Measurements from ENCODE around the gene WDR44. TPM values are rescaled to one million over a fixed set of nuclear protein-coding genes. Genes with fewer than 3 reads are reported as not detected.

Gene WDR44
- total and polyA plus RNA-seq, 12 donors, result 3.8 to 15.7 (median 13.8) TPM

GRCh38 chrX:118360429-118361125 lies 14.7 kb downstream of the WDR44 start:
- ATAC-seq (no peak), DNase-seq (no peak)
- no peak for TF ChIP-seq CTCF (IDR thresholded peaks at IDR 0.05)
- Histone ChIP-seq H3K4me3 (no peak overlapping the region), H3K36me3 (no peaks in the 10 kb centered on the region), H3K27ac (no peak overlapping the region), H3K4me1 (peaks cover 0 to 44% (median 6%) of the 10 kb centered on the region in 9 donors), H3K9me3 (no peaks in the 10 kb centered on the region), H3K27me3 (no peaks in the 10 kb centered on the region)
- 54 to 56% methylated on average over 3 of the region's 3 CpGs for WGBS, 2 donors
- intact Hi-C loops (cut with DNase I), result no loop called here

- ATAC-seq (no peak), DNase-seq (no peak)
- H3K4me3 ChIP-seq, result no peak overlapping the region
- intact Hi-C loops (cut with DNase I), result no loop called here
- no peaks in the 10 kb centered on the region for H3K27me3 ChIP-seq
- no peak for TF ChIP-seq CTCF (IDR thresholded peaks at IDR 0.05)
- H3K27ac ChIP-seq, result no peak overlapping the region
- H3K9me3 ChIP-seq, result no peaks in the 10 kb centered on the region
- peaks cover 0 to 30% (median 0%) of the 10 kb centered on the region in 9 donors for H3K4me1 ChIP-seq
- no peaks in the 10 kb centered on the region for H3K36me3 ChIP-seq
Measured at GRCh38 chrX:118364261-118364660, 18.4 kb downstream of the WDR44 start.

GRCh38 chrX:118367338-118367737 lies 21.4 kb downstream of the WDR44 start:
- no peak for ATAC-seq

GRCh38 chrX:118368398-118368797 lies 22.5 kb downstream of the WDR44 start:
- intact Hi-C loops (cut with DNase I), result no loop called here
- Histone ChIP-seq H3K4me3 (no peak overlapping the region), H3K27me3 (no peaks in the 10 kb centered on the region), H3K27ac (no peak overlapping the region), H3K4me1 (peaks cover 0 to 13% (median 0%) of the 10 kb centered on the region in 9 donors), H3K9me3 (no peaks in the 10 kb centered on the region), H3K36me3 (no peaks in the 10 kb centered on the region)
- no peak for DNase-seq
- TF ChIP-seq CTCF (IDR thresholded peaks at IDR 0.05), result no peak
- no peak for ATAC-seq
- 97% methylated on average over 4 of the region's 4 CpGs for WGBS, 2 donors

More at GRCh38 chrX:118367338-118367737, 21.4 kb downstream of the WDR44 start:
- Histone ChIP-seq H3K27ac (no peak overlapping the region), H3K4me3 (no peak overlapping the region), H3K36me3 (no peaks in the 10 kb centered on the region), H3K4me1 (peaks cover 0 to 17% (median 0%) of the 10 kb centered on the region in 9 donors), H3K9me3 (no peaks in the 10 kb centered on the region), H3K27me3 (no peaks in the 10 kb centered on the region)
- TF ChIP-seq CTCF (IDR thresholded peaks at IDR 0.05), result no peak
- DNase-seq, result no peak
- intact Hi-C loops (cut with DNase I), result no loop called here

Measured in heart right ventricle (tissue), 16 donors.